ENCODE data around the gene KRT13.

The KRT13 gene

DNA sequence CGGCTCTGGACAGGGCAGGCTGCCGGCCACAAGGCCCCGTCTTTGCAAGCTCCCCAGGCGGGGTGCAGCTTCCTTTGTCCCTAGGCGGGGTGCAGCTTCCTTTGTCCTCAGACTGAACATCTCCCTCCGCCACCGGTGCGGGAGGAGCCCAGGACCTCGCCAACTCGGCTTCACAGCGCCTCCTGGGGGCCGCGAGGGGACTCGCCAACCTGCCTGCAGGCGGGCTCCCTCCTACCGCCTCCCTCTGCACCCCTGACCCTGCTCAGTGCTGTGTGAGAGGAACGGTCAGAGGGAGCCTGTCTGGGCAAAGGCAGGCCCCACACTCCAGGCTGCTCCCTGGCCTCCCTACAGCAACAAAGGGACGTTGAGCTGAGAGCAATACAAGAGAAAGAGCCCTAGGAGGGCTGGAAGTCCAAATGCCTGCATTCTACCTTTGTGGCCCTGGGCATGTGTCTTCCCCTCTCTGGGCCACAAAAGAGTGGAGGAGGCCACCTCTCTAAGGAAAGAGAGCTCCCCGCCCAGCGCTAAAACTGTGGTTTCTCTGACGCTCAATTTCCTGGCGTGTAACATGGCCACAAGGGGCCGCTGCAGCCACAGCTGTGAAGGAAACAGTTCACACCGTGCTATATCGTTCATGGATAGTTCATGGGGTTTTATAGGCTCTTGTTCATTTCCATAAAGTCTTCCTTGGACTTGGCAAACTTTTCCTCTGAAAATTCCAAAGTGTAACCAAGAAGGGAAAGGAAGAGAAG, 43.6 kb upstream of the KRT13 start:
- no peak overlapping the region for H3K4me3 ChIP-seq (replicated peaks; ENCODE audit: low read depth, low read length)
- TF ChIP-seq, protein P1, sequence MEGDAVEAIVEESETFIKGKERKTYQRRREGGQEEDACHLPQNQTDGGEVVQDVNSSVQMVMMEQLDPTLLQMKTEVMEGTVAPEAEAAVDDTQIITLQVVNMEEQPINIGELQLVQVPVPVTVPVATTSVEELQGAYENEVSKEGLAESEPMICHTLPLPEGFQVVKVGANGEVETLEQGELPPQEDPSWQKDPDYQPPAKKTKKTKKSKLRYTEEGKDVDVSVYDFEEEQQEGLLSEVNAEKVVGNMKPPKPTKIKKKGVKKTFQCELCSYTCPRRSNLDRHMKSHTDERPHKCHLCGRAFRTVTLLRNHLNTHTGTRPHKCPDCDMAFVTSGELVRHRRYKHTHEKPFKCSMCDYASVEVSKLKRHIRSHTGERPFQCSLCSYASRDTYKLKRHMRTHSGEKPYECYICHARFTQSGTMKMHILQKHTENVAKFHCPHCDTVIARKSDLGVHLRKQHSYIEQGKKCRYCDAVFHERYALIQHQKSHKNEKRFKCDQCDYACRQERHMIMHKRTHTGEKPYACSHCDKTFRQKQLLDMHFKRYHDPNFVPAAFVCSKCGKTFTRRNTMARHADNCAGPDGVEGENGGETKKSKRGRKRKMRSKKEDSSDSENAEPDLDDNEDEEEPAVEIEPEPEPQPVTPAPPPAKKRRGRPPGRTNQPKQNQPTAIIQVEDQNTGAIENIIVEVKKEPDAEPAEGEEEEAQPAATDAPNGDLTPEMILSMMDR (IDR thresholded peaks at IDR 0.05; ENCODE audit: low read depth, low read length, missing control alignments), result peak; percentile 89
- DNase-seq (ENCODE audit: extremely low read depth, low read depth), result peak; percentile 74

DNA sequence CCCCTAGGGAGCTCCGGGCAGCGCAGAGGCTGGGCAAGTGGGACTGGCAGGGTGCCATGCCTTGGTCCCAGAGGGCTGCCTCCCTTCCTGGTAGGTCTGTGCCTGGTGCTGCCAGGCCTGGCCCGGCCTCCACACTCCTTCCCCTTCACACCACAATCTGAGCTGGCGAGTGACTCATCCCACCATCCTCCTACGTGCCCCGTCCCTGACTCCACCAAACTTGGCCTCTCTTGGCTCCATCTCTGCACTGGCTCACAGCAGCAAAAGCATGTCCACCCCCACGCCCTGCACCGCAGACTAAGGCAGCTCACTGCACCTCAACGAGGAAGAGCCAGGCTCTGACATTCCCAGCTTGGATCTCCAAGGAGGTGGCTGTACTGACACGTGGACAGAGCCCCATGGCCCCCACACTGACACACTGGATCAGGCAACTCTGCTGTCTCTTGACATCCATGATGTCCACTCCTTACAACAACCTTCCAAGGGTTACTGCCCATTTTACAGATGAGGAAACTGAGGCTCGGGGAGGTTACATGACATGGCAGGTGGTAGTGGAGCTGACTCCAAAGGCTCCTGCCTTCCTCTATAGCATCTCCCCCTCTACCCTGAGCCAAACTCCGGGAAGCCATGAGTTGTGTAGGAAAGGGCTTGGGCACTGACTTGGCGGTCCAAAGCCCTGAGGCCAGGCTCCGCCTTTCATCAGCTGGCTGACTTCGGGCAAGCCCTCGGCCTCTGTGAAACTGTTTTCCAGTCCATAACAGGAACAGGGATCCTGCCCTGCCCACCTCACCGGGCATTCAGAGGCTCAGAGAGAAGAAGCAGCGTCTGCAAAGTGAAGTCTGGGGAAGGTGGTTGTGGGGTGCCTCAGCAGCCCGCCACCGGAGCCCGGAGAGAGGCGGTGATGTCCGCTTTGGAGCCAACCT, 42.8 kb upstream of the KRT13 start:
- no peak overlapping the region for H3K4me3 ChIP-seq (replicated peaks; ENCODE audit: low read depth, low read length)
- TF ChIP-seq, protein P1 (IDR thresholded peaks at IDR 0.05; ENCODE audit: low read depth, low read length, missing control alignments), result no peak
- peak; percentile 91 for DNase-seq (ENCODE audit: extremely low read depth, low read depth)

DNA sequence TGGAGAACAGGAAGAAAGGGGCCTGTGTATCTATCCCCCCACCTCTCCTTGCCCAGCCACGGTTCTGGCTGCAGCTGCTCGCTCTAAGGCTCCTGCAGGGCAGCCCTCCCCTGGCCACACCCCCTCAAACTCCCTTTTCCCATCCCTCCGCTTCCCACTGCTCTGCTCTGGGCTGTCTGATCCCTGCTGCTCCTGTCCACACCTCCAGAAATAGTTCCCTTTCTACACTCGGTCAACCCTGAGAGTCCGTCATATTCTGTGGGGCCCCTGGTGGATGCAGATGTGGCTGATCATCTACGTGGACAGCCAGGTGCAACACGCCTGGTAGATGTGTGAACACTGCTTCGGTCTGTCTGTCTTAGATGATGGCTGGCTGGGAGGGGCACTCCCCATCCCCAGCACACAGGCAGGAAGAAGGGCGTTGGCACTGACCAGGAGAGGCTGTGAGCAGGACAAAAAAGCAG, 42.0 kb upstream of the KRT13 start:
- H3K4me3 ChIP-seq (replicated peaks; ENCODE audit: low read depth, low read length), result no peak overlapping the region
- no peak for DNase-seq (ENCODE audit: extremely low read depth, low read depth)
- TF ChIP-seq, protein P1 (IDR thresholded peaks at IDR 0.05; ENCODE audit: low read depth, low read length, missing control alignments), result no peak

DNA sequence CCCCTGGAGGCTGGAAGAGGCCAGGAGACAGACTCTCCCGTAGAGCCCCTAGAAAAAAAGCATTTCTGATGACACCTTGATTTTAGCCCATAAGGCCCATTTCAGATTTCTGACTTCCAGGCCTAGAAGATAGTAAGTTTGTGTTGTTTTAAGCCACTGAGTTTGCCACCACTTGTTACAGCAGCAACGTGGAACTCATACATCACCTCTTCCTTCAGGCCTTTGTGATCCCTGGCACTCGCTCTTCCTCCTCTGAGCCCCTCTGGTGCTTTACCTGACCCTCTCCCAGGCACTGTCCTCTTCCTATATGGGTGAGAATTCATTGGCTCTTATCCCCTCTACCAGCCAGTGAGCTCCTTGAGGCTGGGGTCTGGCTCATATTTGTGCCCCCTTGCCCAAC, 41.4 kb upstream of the KRT13 start:
- DNase-seq (ENCODE audit: extremely low read depth, low read depth), result no peak
- H3K4me3 ChIP-seq (replicated peaks; ENCODE audit: low read depth, low read length), result no peak overlapping the region
- TF ChIP-seq, protein P1 (IDR thresholded peaks at IDR 0.05; ENCODE audit: low read depth, low read length, missing control alignments), result no peak

DNA sequence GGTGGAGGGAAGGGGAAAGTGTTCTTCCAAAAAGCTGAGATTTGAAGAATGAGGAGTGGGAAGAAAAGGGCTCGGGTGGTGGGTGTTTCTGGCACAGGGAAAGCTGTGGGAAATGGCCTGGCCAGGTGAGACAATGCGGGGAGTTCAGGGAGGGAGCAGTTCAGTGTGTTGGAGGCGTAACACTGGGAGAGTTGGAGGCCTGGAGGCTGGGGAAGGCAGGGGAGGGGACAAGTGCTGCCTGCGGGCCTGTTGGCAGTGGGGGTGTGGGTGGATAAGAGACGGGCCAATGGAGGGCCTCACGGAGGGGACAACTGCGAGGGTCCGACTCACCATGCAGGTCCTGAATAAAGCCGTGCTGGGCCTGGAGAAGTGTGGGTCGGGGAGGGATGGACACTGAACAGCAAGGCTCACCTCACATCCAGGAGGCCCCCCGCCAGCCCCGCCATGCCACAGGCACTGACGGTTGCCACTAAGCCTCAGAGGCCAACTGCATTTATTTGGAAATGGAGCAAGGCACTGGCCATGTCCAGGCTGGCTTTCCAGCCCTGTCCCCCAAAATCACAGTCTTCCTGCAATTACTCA, 40.5 kb upstream of the KRT13 start:
- TF ChIP-seq, protein P1 (IDR thresholded peaks at IDR 0.05; ENCODE audit: low read depth, low read length, missing control alignments), result no peak
- DNase-seq (ENCODE audit: extremely low read depth, low read depth), result no peak
- H3K4me3 ChIP-seq (replicated peaks; ENCODE audit: low read depth, low read length), result no peak overlapping the region

DNA sequence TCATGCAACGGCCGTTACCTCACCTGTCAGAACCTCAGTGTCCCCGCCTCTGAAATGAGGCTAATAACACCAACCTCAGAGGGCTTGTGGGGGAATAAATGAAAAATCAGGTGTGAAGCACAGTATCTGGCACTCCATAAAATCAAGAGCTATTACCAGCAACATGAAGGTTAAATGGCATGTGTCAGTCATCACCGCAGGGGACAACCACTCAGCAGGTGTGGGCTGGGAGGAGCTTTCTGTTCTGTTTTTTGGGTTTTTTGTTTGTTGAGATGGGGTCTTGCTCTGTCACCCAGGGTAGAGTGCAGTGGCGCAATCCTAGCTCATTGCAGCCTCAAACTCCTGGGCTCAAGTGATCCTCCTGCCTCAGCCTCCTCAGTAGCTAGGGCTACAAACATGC, 39.5 kb upstream of the KRT13 start:
- no peak for DNase-seq (ENCODE audit: extremely low read depth, low read depth)
- no peak overlapping the region for H3K4me3 ChIP-seq (replicated peaks; ENCODE audit: low read depth, low read length)
- TF ChIP-seq, protein P1 (IDR thresholded peaks at IDR 0.05; ENCODE audit: low read depth, low read length, missing control alignments), result no peak

Data from HFF-Myc (cell line).